Measurements from ENCODE around the gene PRKN.

DNA sequence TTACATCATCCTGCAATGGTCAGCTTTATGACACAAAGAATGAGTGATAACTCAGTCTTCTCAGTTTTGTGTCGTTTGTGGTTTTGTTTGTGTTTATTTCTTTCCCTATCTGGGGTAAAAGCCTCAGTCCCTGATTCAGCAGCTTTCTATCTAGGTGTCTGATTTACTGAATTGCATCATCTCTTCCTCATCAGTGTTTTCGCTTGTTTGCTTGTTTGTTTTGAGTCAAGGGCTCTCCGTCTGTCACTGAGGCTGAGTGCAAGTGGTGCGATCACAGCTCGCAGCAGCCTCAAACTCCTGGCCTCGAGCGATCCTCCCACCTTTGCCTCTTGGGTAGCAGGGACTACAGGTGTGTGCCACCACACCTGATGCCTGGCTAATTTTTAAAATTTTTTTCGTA is 548.9 kb downstream of the PRKN start:
- TF ChIP-seq, protein P1, sequence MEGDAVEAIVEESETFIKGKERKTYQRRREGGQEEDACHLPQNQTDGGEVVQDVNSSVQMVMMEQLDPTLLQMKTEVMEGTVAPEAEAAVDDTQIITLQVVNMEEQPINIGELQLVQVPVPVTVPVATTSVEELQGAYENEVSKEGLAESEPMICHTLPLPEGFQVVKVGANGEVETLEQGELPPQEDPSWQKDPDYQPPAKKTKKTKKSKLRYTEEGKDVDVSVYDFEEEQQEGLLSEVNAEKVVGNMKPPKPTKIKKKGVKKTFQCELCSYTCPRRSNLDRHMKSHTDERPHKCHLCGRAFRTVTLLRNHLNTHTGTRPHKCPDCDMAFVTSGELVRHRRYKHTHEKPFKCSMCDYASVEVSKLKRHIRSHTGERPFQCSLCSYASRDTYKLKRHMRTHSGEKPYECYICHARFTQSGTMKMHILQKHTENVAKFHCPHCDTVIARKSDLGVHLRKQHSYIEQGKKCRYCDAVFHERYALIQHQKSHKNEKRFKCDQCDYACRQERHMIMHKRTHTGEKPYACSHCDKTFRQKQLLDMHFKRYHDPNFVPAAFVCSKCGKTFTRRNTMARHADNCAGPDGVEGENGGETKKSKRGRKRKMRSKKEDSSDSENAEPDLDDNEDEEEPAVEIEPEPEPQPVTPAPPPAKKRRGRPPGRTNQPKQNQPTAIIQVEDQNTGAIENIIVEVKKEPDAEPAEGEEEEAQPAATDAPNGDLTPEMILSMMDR (IDR thresholded peaks at IDR 0.05; ENCODE audit: insufficient read depth, low read depth, low read length), result no peak
- no peak for TF ChIP-seq EZH2 (IDR thresholded peaks at IDR 0.05; ENCODE audit: insufficient read depth, low read length)
